ENCODE results near the gene PDE7B.

DNA sequence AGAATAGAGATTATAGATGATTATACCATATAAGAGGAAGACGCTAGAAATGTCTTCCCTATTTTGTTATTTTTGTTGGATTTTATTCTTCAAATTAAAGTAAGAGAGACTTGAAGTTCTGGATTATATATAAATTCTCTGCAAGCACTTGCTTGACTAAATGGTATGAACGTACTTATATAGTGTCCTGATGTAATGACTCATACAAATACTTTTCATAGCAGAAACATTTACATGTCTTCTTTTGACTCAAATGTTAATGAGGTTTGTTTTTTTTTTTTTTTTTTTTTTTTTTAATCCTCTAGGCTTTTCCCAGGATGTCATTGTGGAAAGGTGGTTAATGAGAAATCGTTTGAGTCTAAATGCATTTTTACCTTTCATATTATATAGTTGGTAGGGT is 55.0 kb downstream of the PDE7B start:
- TF ChIP-seq, protein P1, sequence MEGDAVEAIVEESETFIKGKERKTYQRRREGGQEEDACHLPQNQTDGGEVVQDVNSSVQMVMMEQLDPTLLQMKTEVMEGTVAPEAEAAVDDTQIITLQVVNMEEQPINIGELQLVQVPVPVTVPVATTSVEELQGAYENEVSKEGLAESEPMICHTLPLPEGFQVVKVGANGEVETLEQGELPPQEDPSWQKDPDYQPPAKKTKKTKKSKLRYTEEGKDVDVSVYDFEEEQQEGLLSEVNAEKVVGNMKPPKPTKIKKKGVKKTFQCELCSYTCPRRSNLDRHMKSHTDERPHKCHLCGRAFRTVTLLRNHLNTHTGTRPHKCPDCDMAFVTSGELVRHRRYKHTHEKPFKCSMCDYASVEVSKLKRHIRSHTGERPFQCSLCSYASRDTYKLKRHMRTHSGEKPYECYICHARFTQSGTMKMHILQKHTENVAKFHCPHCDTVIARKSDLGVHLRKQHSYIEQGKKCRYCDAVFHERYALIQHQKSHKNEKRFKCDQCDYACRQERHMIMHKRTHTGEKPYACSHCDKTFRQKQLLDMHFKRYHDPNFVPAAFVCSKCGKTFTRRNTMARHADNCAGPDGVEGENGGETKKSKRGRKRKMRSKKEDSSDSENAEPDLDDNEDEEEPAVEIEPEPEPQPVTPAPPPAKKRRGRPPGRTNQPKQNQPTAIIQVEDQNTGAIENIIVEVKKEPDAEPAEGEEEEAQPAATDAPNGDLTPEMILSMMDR (IDR thresholded peaks at IDR 0.05): no peak
- TF ChIP-seq POLR2A (IDR thresholded peaks at IDR 0.05): no peak

Measured in thyroid gland (tissue), 4 donors.